GM19467 (cell line): ENCODE data around the gene GALNT1.
A peak's percentile ranks its signal among the peaks of the same experiment; 100 is the strongest.
"Not testable (repeated sequence)": the region's sequence is repeated elsewhere in the genome, so short reads cannot be mapped to it uniquely, and the experiment has no call there.

Experiments used
- ATAC-seq: cut with Tn5 transposase; IDR thresholded peaks from one replicate; pipeline ENCODE4 v1.9.1; 2021; ENCODE audit warnings: mild to moderate bottlenecking, moderate library complexity; ENCODE audit not compliant: unreplicated experiment

GALNT1 gene

DNA sequence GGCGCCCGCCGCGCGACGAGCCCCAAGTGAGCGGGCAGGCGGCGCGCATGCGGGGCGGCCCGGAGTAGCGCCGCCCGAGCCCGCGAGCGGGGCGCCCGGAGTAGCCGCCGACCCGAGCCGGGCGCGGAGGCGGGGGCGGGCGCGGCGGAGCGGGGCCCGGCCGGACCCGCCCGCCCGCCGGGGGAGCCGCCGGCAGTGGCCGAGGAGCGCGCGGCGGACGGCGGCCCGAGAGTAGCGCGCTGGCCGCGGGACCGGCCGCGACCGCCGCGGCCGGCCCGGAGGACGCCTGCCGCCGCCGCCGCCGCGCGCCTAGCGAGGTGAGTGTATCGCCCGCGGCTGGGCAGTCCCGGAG is at the start of gene GALNT1:
GALNT1 (plus strand) TSS at position 195 of the 352 bp plus-strand sequence. CDS start 72,923 bp downstream, outside the sequence.
- no peak for ATAC-seq

DNA sequence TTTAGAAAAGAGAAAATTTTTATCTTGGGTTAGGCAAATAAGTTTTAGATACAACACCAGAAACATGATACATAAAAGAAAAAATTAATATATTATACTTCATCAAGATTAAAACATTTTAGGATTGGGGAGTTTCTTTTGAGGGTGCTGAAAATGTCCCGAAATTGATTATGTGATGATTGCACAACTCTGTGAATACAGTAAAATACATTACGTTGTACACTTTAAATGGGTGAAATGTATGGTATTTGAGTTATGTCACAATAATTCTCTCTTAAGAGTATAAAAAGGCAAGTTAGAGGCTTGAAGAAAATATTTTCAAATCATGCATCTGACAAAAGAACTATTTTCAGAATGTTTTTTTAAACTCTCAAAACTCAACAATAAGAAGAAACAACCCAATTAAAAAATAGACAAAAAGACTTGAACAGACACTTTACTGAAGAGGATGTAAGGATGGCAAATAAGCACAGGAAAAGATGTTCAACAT is 47.6 kb upstream of the GALNT1 start:
- no peak for ATAC-seq

DNA sequence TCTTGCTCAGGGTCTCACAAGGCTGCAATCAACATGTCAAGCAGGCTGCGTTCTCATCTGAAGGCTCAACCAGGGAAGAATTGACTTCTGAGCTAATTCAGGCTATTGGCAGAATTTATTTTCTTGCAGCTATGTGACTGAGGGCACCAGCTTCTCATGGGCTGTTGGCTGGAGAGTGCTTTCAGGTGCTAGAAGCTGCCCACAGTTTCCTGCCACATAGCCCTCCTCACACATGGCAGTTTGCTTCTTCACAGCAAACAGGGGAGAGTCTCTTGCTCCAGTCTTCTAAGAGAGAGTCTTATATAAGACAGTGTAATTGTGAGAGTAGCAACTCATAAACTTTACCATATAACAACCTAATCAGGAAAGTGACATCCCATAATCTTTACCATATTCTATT is 46.2 kb upstream of the GALNT1 start:
- ATAC-seq: no peak

DNA sequence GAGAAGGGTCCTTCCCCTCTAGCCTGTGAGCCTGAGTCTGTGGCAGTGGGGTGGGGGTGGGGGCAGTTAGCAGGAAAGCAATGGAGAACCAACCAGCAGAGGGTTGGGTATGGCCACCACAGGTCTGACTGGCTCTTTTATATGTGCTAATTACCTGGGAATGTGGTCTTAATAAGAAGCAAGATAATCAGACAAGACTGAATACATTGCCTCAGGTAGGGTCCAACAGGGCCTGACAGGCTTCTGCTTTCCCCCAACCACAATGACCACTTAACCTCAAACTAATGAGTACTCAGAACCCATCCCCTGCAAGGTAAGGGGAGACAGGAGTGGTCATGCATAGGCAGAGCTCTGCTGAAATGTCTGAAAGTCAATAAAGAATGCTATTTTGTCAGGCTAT is 39.2 kb upstream of the GALNT1 start:
- ATAC-seq: no peak

DNA sequence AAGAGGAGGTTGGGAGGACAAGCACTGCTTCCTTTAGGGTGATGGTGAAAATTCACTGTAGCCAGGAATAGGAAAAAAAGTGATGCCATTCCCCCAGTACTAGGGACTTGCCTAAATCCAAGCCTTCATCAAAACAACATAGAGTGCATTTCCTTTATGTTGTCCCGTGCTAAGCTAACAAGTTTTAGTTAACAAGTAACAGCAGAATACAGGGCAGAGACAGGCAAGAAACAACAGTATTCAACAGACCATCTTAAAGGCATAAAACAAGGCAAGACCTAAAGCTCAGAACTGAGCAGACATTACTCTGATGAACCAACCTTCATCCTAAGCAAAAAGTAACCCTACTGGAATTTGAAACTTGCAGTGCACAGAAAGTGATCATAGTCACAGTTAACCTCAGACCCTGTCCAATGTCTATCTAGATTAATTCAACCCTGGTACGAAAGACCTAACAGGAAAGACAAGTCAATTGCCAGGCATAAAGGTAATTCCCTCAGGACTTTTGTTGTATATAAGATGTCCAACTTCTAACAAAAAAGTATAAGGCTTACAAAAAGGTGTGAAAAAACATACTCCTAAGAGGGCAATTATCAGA is 34.4 kb upstream of the GALNT1 start:
- no peak for ATAC-seq

DNA sequence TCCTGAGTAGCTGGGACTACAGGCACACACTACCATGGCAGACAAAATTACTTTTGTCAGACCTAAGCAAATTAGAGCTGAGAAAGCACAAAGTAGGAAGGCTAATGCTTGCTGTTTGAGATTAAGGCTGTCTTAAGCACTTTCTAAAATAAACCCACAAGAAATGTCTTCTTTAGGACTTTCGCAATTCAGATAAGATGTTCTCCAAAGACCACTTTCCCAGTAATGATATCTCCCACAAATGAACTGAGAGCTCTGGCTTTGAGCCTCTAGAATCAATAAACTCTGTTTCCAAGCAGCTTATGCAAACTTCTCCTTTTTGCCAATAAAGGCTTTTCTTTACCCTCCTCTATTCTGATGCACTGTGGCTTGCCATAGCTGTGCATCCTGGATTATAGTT is 32.0 kb upstream of the GALNT1 start:
- ATAC-seq: no peak

DNA sequence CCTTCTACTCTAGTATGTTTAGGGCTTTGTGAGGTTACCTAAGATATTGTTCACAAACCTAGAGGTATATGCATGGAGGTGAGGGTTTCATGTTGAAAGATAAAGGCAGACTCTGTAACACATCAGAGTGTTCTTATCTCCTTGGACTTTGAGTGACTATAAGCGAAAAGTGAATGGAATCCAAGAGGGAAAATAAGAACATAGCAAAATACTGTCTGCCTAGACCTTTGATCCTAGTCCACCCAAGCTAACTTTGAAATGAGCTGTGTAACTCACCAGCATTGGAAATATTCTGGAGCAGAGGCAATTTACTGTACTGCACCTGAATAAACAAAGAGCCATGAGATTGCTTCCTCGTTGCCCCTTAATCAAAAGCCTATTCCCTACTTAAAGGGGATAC is 28.2 kb upstream of the GALNT1 start:
- ATAC-seq: no peak

DNA sequence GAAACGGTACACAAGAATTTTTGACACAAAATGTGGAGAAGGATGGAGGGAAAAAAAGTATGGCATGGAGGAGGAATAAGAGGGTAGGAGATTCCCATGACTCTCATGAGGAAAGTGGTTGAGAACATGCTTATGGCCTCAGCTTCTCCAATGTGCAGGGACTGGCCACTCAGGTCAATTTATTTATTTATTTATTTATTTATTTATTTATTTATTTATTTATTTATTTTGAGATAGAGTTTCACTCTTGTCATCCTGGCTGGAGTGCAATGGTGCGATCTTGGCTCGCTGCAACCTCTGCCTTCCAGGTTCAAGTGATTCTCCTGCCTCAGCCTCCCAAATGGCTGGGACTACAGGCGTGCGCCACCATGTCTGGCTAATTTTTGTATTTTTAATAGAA is 26.0 kb upstream of the GALNT1 start:
- not testable (repeated sequence) for ATAC-seq

DNA sequence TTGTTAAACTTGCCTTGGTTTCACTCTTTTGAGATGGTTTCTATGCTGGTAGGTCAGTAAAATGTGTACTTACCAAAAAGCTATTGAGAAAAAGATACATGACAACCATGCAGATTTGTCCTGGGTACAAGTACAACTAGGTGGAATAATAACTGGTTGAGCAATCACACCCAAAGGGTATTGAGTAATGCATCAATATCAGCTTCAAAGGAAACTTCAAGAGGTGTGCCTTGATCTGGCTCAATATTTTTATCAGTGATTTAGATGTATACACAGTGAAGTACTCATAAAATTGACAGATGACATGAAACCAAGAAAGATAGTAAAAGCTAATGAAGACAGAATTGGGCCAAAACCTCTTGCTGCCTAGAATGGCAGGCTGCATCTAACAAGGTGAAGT is 21.7 kb upstream of the GALNT1 start:
- ATAC-seq: no peak

DNA sequence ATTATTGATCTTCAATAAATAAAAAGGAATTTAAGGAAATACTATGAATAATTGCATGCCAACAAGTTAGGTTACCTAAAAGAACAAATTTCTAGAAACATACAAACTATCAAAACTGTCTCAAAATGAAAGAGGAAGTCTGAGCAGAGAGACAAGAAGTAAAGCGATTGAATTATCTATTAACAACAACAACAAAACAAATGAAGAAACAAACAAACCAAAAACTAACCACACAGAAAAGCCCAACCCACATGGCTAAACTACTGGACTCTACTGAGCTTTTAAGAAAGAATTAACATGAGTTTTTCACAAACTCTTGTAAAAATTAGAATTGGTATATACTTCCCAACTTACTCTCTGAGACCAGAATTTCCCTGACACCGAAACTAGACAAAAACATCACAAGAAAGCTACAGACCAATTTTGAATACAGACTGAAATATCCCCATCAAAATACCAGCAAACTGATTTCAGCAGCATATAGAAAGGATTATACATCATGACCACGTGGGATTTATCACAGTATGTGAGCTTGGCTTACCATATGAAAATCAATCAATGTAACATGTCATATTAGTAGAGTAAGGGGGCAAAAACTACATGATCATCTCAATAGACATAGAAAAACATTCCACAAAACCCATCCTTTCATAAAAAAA is 16.6 kb upstream of the GALNT1 start:
- peak; percentile 86 for ATAC-seq

DNA sequence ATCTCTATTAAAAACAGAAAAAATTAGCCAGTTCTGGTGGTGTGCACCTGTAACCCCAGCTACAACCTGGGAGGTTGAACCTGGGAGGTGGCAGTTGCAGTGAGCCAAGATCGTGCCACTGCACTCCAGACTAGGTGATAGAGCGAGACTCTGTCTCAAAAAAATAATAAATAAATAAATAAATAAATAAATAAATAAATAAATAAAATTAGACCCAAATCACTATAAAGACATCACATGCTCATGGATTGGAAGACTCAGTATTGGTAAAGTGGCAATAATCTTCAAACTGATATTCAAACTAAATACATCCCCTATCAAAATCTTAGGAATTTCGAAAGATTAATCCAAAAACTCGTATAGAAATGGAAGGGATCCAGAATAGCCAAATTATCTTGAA is 15.5 kb upstream of the GALNT1 start:
- ATAC-seq: no peak

DNA sequence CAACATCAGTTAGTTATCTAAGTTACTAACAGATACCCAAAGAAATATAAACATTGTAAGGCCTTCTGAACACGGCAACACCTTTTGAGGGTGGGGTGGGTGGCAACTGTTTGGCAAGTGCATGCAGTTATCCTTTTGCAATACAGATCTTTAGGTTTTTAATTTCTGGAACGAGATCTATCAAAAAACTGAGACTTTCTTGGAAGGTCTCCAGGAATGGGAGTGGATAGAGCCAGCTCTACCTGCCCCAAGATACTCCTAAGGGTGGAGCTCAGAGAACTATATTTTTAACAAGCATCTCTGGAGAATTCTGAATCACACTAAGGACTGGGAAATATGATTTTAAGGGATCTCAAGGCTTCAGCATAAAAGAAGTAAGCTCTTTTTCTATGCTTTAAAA is 11.4 kb upstream of the GALNT1 start:
- no peak for ATAC-seq

DNA sequence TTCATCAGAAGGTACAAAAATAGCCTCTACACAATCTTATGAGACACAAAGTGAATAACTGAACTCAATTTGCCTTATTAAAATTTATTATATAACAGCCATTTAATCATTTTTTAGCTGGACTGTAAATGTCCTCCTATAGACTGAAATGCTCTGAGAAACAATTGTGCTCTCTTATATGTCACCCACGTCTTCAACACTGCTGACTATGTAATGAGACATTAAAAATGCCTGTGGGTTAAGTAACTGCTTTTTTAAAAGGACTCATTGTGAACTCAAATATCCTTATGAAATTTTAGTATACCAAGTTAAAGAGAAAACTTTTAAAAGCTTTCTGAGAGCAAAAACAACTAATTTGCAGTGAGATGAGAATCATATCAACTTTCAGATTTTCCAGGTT is 10.4 kb upstream of the GALNT1 start:
- no peak for ATAC-seq

DNA sequence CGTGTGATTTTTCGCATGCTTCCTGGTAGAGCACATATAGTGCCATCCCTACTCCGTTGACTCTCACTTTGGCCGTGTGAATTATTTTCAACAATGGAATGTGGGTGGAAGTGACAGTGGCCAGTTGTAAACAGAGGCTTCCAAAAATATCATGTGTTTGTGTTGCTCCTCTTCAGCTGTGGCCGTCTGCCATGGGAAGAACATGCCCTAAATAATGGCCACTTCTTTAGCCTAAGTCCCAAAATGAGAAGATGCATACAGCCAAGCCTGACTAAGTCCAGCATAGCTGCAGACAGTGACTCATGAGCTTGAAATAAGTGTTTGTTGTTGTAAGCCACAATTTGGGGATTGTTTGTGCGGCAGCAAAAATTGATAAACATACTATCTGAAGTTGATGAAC is 8.9 kb upstream of the GALNT1 start:
- ATAC-seq: no peak

DNA sequence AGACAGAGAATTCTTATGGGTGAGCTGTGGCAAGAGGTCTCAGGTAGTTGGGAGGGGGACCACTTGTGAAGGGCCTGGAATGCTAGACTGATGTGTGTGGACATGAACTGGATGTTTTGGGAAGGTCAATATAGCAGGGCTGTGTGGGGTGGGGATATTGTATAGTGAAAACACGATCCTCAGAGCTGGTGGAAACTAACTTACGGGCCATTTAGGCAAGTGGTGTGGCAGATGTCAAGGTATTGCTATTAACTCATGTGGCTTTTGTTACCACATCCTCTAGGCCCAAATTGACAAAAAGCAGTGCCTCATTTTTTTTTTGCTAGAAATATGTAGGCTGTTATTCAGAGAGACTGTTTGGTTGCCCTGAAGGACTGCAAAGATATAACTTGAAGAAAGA is 8.0 kb upstream of the GALNT1 start:
- ATAC-seq: no peak

DNA sequence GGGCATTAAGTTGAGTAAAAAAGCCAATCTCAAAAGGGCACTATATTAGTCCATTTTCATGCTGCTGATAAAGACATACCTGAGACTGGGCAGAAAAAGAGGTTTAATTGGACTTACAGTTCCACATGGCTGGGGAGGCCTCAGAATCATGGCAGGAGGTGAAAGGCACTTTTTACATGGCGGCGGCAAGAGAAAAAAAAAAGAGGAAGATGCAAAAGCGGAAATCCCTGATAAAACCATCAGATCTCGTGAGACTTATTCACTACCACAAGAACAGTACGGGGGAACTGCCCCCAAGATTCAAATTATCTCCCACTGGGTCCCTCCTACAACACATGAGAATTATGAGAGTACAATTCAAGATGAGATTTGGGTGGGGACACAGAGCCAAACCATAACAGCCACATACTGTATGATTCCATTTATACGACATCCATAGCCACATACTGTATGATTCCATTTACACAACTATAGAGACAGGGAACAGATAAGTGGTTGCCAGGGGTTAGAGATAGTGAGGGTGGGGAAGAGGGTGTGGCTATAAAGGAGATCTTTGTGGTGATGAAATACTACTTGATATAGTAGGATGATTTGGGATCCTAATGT is 5.2 kb upstream of the GALNT1 start:
- not testable (repeated sequence) for ATAC-seq

DNA sequence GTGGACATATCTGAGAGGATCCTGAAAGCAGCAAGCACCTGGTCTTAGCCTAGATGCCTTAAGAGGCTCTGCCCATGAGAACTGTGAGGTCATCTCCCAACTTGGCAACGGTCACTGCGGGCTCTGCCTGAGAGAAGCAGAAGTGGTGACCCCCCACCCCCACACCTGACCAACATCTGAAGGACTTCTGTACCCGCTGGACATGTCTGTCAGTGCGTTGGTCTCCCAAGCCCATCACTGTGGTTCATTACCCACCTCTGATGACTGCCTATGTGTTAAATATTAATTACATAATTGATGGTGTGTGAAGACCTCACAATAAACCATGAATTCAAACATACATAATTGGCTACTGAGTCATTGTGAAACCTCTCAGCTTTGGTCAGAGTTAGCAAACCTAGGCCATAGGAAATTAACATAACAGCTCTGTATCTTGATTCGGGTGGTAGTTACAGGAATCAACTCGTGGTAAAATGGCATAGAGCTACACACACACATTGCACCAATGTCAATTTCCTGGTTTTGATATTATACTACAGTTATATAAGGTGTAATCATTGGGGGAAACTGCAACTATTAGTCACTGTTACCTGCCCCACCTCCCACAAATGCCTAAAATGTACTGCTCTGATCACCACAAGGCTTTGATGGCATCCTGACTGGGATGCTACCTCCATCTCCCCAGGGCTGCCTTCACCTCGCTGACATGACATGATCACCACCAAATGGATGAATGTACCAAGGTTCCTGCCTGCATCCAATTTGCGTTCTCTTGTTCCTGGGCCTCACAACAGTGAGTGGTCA is 4.3 kb upstream of the GALNT1 start:
- ATAC-seq: peak; percentile 52

DNA sequence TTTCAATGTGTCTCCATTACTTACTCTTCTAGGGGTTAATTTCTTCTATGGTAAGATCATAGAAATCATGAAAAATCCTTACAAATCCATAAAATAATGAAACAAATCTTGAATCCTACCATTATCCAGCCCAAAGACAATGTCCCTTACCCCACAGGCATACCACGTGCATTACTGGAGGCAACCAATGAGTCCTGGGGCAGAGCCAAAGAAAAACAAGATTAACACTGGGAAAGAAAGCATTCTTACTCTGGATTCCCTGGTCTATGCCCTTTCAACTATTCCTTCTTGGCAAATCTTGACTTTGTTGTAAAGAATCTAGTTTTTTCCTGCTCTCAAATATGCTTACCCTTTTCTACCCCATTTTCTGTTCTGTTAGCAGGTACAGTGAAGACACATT is 3.1 kb upstream of the GALNT1 start:
- ATAC-seq: no peak

DNA sequence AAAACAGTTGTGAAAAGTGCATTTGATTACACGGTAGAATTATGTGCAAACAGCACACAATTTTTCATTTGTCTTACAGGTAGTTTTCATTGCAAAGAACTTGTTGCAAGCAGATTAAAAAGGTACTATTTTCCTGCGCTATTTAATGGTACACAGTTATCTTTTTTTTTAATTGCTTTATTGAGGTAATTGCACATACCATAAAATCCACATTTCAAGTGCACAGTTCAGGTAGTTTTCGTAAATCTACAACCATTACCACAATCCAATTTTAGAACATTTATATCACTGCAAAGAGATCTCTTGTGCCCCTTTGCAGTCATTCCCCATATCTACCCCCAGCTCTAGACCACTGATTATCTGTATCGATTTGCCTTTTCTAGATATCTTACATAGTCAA is 2.6 kb upstream of the GALNT1 start:
- ATAC-seq: no peak

DNA sequence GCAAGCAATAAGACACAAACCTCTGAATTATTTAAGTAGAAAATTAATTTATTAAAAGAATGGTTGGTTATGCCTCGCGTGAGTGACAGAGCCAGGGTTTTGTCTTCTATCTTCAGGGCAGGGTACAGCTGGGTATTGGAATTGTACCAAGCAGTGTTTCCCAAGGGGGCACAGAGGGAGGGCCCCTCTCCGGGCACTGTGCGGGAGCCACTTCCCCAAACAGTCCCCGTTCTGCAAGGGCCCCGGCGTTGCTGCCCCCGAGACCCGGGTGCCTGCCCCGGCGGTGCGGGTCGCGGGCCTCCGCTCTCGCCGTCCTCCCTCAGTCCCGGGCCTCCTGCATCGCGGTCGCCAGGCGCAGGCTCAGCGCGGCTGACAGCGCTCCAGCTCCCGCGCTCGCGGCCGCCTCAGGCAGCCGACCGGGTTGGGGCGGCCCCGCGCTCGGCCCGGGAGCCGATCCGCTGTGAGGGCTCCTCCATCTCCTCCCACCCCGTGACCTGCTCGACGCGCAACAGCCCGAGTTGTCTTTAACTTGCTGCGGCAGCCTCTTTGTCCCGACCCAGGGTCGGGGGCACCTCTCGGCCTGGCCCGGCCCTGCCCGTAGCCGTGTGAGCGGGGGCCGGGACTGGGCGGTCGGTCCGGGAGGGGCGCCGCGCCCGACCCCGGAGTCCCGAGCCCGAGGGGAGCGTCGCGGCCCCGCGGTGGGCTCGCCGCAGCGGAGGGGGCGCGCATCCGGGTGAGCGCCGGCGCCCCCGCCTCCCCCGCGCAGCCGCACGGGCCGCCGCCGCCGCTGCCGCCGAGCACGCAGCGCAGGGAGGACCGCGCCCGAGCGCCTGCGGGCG is 620 bp upstream of the GALNT1 start:
- ATAC-seq: peak; percentile 42
